ENCODE data around the gene NOTCH1.
A peak's percentile ranks its signal among the peaks of the same experiment; 100 is the strongest.

NOTCH1 gene

GRCh38 chr9:136544548-136544963 lies 1.3 kb downstream of the NOTCH1 start:
- DNase-seq: peak; percentile 37

- DNase-seq: no peak
Measured at GRCh38 chr9:136543830-136544547, 1.9 kb downstream of the NOTCH1 start.

GRCh38 chr9:136543280-136543679 lies 2.6 kb downstream of the NOTCH1 start:
- no peak for DNase-seq

GRCh38 chr9:136542241-136543040 lies 3.4 kb downstream of the NOTCH1 start:
- no peak for DNase-seq

- no peak for DNase-seq
Measured at GRCh38 chr9:136541709-136542108, 4.1 kb downstream of the NOTCH1 start.

- no peak for DNase-seq
Measured at GRCh38 chr9:136541179-136541578, 4.7 kb downstream of the NOTCH1 start.

- DNase-seq: peak; percentile 89
Measured at GRCh38 chr9:136539427-136540421, 6.1 kb downstream of the NOTCH1 start.

- peak; percentile 23 for DNase-seq
Measured at GRCh38 chr9:136538599-136539426, 7.0 kb downstream of the NOTCH1 start.

- DNase-seq: no peak
Measured at GRCh38 chr9:136537896-136538598, 7.8 kb downstream of the NOTCH1 start.

GRCh38 chr9:136537411-136537810 lies 8.4 kb downstream of the NOTCH1 start:
- no peak for DNase-seq

- DNase-seq: no peak
Measured at GRCh38 chr9:136536721-136537241, 9.1 kb downstream of the NOTCH1 start.

GRCh38 chr9:136536051-136536720 lies 9.7 kb downstream of the NOTCH1 start:
- no peak for DNase-seq

- no peak for DNase-seq
Measured at GRCh38 chr9:136535070-136535469, 10.8 kb downstream of the NOTCH1 start.

- DNase-seq: no peak
Measured at GRCh38 chr9:136534366-136534765, 11.5 kb downstream of the NOTCH1 start.

GRCh38 chr9:136533775-136534157 lies 12.1 kb downstream of the NOTCH1 start:
- DNase-seq: peak; percentile 67

- peak; percentile 54 for DNase-seq
Measured at GRCh38 chr9:136532799-136533774, 12.8 kb downstream of the NOTCH1 start.

- DNase-seq: no peak
Measured at GRCh38 chr9:136531904-136532798, 13.7 kb downstream of the NOTCH1 start.

Data from activated CD4-positive, alpha-beta T cell treated with anti-CD3 and anti-CD28 coated beads for 1 hour (primary cell).